Neuron (in vitro differentiated cells): ENCODE data around the gene RILPL1.
"Not testable (repeated sequence)": the region's sequence is repeated elsewhere in the genome, so short reads cannot be mapped to it uniquely, and the experiment has no call there.

Experiments used
- H2AFZ ChIP-seq: one replicate; pipeline ENCODE4 v1.6.1; 2013; ENCODE audit warnings: low read depth, mild to moderate bottlenecking, inconsistent platforms, low read length, moderate library complexity
- H3K27me3 ChIP-seq: one replicate; pipeline ENCODE4 v1.6.1; 2013; ENCODE audit warnings: low read length; ENCODE audit not compliant: insufficient read depth
- H3K36me3 ChIP-seq: one replicate; pipeline ENCODE4 v1.6.1; 2013; ENCODE audit warnings: low read length; ENCODE audit not compliant: insufficient read depth
- H3K4me1 ChIP-seq: one replicate; pipeline ENCODE4 v1.6.1; 2013; ENCODE audit warnings: low read length; ENCODE audit not compliant: insufficient read depth
- H3K4me3 ChIP-seq: 2 replicates; pipeline ENCODE4 v1.5.1; 2013; ENCODE audit warnings: mild to moderate bottlenecking, low read length, moderate library complexity
- H3K9me3 ChIP-seq: one replicate; pipeline ENCODE4 v1.6.1; 2013; ENCODE audit warnings: low read length

The RILPL1 gene

GRCh38 chr12:123533672-123534643 lies at the start of gene RILPL1:
RILPL1 (minus strand) TSS chr12:123533719; CDS start chr12:123533482, 237 bp downstream.
- Histone ChIP-seq H3K9me3 (peaks cover under 1% of the 10 kb centered on the region), H3K4me3 (peak within 1 kb of the TSS; percentile 84), H3K36me3 (peaks cover 12% of the 10 kb centered on the region), H3K27me3 (no peaks in the 10 kb centered on the region), H3K4me1 (peaks cover 10% of the 10 kb centered on the region), H2AFZ (peak within 1 kb of the TSS; percentile 100)

GRCh38 chr12:123580772-123581171 lies 47.3 kb upstream of the RILPL1 start:
- Histone ChIP-seq H3K36me3 (peaks cover 10% of the 10 kb centered on the region), H3K9me3 (peaks cover 7% of the 10 kb centered on the region)

GRCh38 chr12:123578829-123579228 lies 45.3 kb upstream of the RILPL1 start:
- H3K27me3 ChIP-seq, H3K9me3 ChIP-seq, H3K4me1 ChIP-seq, H3K4me3 ChIP-seq, H3K36me3 ChIP-seq, H2AFZ ChIP-seq: not testable (repeated sequence)

More at GRCh38 chr12:123580772-123581171, 47.3 kb upstream of the RILPL1 start:
- peaks cover 15% of the 10 kb centered on the region for H3K4me1 ChIP-seq
- H2AFZ ChIP-seq, result no peak overlapping the region
- no peak overlapping the region for H3K4me3 ChIP-seq
- H3K27me3 ChIP-seq, result no peaks in the 10 kb centered on the region

- H3K9me3 ChIP-seq, result peaks cover 7% of the 10 kb centered on the region
- H2AFZ ChIP-seq, result no peak overlapping the region
- H3K4me1 ChIP-seq, result peaks cover 5% of the 10 kb centered on the region
- H3K4me3 ChIP-seq, result no peak overlapping the region
- no peaks in the 10 kb centered on the region for H3K27me3 ChIP-seq
- H3K36me3 ChIP-seq, result peaks cover 7% of the 10 kb centered on the region
Measured at GRCh38 chr12:123578243-123578642, 44.7 kb upstream of the RILPL1 start.

- H3K9me3 ChIP-seq, result peaks cover 7% of the 10 kb centered on the region
- no peaks in the 10 kb centered on the region for H3K27me3 ChIP-seq
- H2AFZ ChIP-seq, result no peak overlapping the region
- H3K4me1 ChIP-seq, result no peaks in the 10 kb centered on the region
- peaks cover 7% of the 10 kb centered on the region for H3K36me3 ChIP-seq
- H3K4me3 ChIP-seq, result no peak overlapping the region
Measured at GRCh38 chr12:123576611-123577010, 43.1 kb upstream of the RILPL1 start.

GRCh38 chr12:123573870-123574269 lies 40.4 kb upstream of the RILPL1 start:
- H3K4me1 ChIP-seq, result peaks cover 2% of the 10 kb centered on the region

GRCh38 chr12:123572391-123572790 lies 38.9 kb upstream of the RILPL1 start:
- Histone ChIP-seq H2AFZ (no peak overlapping the region), H3K4me1 (peaks cover 2% of the 10 kb centered on the region), H3K4me3 (no peak overlapping the region), H3K36me3 (peaks cover 6% of the 10 kb centered on the region), H3K27me3 (no peaks in the 10 kb centered on the region), H3K9me3 (peaks cover 7% of the 10 kb centered on the region)

More at GRCh38 chr12:123573870-123574269, 40.4 kb upstream of the RILPL1 start:
- H2AFZ ChIP-seq, result no peak overlapping the region
- H3K36me3 ChIP-seq, result peaks cover 7% of the 10 kb centered on the region
- H3K9me3 ChIP-seq, result peaks cover 7% of the 10 kb centered on the region
- H3K4me3 ChIP-seq, result no peak overlapping the region
- no peaks in the 10 kb centered on the region for H3K27me3 ChIP-seq

GRCh38 chr12:123571343-123571813 lies 37.9 kb upstream of the RILPL1 start:
- peaks cover 2% of the 10 kb centered on the region for H3K4me1 ChIP-seq
- no peak overlapping the region for H2AFZ ChIP-seq
- H3K27me3 ChIP-seq, result no peaks in the 10 kb centered on the region

GRCh38 chr12:123559468-123559867 lies 25.9 kb upstream of the RILPL1 start:
- Histone ChIP-seq H2AFZ (no peak overlapping the region), H3K27me3 (no peaks in the 10 kb centered on the region), H3K4me3 (no peak overlapping the region), H3K4me1 (no peaks in the 10 kb centered on the region), H3K36me3 (no peaks in the 10 kb centered on the region), H3K9me3 (no peaks in the 10 kb centered on the region)

More at GRCh38 chr12:123571343-123571813, 37.9 kb upstream of the RILPL1 start:
- Histone ChIP-seq H3K4me3 (no peak overlapping the region), H3K36me3 (peaks cover under 1% of the 10 kb centered on the region), H3K9me3 (peaks cover 4% of the 10 kb centered on the region)

GRCh38 chr12:123558487-123558886 lies 25.0 kb upstream of the RILPL1 start:
- not testable (repeated sequence) for H3K36me3 ChIP-seq, H3K27me3 ChIP-seq, H2AFZ ChIP-seq, H3K9me3 ChIP-seq, H3K4me1 ChIP-seq, H3K4me3 ChIP-seq

- not testable (repeated sequence) for H3K27me3 ChIP-seq, H3K4me1 ChIP-seq, H3K36me3 ChIP-seq, H3K9me3 ChIP-seq, H2AFZ ChIP-seq, H3K4me3 ChIP-seq
Measured at GRCh38 chr12:123554843-123555242, 21.3 kb upstream of the RILPL1 start.

- not testable (repeated sequence) for H3K4me3 ChIP-seq, H3K4me1 ChIP-seq, H3K36me3 ChIP-seq, H3K27me3 ChIP-seq, H2AFZ ChIP-seq, H3K9me3 ChIP-seq
Measured at GRCh38 chr12:123554136-123554535, 20.6 kb upstream of the RILPL1 start.

GRCh38 chr12:123550700-123551099 lies 17.2 kb upstream of the RILPL1 start:
- Histone ChIP-seq H3K27me3 (peaks cover 2% of the 10 kb centered on the region), H3K36me3 (no peaks in the 10 kb centered on the region), H3K4me1 (no peaks in the 10 kb centered on the region), H2AFZ (no peak overlapping the region), H3K4me3 (no peak overlapping the region), H3K9me3 (no peaks in the 10 kb centered on the region)
